NCI-H146 treated with DMSO at 0.1 percent for 48 hours (cell line): ENCODE results near the gene KIF26A.
"Not testable (repeated sequence)": the region's sequence is repeated elsewhere in the genome, so short reads cannot be mapped to it uniquely, and the experiment has no call there.

Source experiments
- DNase-seq: peaks from one replicate; lab custom pipeline; 2025; ENCODE audit not compliant: unreplicated experiment; lab: John Stamatoyannopoulos, UW

KIF26A gene

DNA sequence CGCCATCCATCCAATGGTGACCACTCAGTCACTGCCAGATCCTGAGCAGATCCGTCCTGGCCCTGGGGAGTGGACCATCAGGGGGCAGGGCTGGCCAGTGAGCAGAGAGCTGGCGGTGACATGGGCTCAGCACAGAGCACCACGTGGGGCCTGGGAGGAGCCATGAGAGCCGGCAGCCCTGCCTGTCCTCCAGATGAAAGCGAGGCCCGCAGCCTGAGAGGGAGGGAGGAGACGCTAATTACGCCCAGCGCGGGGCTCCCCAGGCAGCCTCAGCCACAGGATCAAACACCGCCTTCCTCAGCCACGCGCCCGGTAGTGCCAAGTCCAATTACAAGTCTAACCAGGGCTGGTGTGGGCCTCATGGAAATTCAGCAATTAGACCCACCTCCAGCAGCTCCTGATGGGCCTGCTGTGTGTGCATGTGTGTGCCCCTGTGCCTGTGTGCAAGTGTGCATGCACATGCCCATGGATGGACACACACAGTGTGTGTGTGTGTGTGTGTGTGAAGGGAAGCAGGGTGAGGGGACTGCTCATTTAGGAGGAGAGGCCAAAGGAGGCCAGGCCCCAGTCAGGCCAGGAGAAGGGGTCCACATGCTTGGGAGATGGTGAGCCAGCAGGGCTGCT is 68.0 kb downstream of the KIF26A start:
- no peak for DNase-seq

DNA sequence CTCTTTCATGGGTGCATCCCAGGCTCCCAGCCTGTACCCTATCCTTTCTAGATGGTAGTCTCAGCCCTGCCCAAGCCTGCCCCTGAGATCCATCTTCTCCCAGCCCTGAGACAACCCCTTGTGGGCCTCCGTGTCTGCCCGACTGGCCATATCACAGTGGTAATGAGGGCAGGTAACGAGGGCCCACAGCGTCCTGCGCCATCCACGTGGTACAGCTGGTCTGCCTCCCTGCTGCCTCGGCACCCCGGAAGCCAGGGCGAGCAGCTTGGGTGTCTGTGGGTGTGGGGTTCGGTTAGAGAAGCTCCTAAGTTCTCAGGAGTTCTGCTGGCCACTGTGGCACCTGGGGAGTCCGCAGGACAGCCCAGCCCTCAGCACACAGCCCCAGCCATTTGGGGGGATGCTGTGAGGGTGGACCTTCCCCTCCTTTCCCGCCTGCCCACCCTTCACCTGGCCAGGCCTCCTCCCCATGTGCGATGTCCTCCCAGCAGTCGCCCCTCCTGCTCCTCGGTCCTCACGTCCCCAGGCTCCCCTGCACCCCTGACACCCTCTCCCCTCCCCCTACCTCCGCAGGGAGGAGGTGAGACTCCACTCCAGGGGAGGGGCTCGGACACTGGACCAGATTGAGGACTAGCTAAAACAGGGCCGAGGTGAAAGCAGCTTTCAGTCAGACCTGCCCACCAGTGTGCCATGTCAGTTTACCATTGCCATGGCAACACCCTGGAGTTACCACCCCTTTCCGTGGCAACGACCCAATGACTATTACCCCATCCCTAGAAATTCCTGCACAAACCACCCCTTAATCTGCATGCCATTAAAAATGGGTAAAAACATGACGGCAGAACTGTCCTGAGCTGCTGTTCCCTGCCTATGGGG is 69.0 kb downstream of the KIF26A start:
- no peak for DNase-seq

- DNase-seq = not testable (repeated sequence)
These were observed 69.6 kb downstream of the KIF26A start for GRCh38 chr14:104208015-104208295.

- DNase-seq = not testable (repeated sequence)
These were observed 69.9 kb downstream of the KIF26A start for GRCh38 chr14:104208331-104208730.

DNA sequence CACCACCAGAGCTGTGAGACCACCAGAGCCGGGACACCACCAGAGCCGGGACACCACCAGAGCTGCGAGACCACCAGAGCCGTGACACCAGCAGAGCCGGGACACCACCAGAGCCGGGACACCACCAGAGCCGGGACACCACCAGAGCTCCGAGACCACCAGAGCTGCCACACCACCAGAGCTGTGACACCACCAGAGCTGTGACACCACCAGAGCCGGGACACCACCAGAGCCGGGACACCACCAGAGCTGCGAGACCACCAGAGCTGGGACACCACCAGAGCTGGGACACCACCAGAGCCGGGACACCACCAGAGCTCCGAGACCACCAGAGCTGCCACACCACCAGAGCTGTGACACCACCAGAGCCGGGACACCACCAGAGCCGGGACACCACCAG is 70.7 kb downstream of the KIF26A start:
- not testable (repeated sequence) for DNase-seq

- no peak for DNase-seq
These were observed 71.8 kb downstream of the KIF26A start for GRCh38 chr14:104209985-104210816.

DNA sequence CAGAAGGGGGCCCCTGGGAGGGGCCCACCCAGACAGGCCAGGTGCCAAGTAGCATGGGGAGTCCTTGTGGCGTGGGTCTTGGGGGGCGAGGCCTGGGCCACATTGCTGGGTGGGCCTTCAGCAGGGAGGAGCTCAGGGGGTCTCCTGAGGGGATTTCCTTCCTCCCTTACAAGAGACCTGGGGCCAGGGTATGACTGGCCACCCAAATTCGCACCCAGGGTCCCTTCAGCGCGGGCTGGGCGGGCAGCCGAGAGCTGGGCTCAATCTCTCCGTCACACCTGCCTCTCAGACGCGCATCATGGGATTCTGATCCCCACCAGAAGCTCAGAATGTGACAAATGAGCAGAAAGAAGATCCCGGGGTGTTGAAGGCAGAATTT is 72.4 kb downstream of the KIF26A start:
- DNase-seq = no peak

GRCh38 chr14:104211215-104211614 is 72.8 kb downstream of the KIF26A start:
- DNase-seq = no peak

DNA sequence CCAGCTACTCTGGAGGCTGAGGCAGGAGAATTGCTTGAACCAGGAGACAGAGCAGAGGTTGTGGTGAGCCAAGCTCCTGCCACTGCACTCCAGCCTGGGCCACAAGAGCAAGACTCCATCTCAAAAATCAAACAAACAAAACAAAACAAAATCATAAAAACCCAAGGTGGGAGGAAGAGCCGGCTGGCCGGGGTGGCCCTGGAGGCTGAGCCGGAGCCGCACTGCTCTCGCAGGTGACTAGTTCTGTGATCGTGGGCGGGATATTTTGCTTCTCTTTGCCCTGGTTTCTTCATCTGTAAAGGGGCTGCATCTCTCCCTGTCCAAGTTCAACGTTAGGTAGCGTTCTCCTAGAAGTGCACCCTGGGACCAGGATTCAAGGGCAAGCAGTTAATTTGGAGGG is 73.4 kb downstream of the KIF26A start:
- no peak for DNase-seq

DNA sequence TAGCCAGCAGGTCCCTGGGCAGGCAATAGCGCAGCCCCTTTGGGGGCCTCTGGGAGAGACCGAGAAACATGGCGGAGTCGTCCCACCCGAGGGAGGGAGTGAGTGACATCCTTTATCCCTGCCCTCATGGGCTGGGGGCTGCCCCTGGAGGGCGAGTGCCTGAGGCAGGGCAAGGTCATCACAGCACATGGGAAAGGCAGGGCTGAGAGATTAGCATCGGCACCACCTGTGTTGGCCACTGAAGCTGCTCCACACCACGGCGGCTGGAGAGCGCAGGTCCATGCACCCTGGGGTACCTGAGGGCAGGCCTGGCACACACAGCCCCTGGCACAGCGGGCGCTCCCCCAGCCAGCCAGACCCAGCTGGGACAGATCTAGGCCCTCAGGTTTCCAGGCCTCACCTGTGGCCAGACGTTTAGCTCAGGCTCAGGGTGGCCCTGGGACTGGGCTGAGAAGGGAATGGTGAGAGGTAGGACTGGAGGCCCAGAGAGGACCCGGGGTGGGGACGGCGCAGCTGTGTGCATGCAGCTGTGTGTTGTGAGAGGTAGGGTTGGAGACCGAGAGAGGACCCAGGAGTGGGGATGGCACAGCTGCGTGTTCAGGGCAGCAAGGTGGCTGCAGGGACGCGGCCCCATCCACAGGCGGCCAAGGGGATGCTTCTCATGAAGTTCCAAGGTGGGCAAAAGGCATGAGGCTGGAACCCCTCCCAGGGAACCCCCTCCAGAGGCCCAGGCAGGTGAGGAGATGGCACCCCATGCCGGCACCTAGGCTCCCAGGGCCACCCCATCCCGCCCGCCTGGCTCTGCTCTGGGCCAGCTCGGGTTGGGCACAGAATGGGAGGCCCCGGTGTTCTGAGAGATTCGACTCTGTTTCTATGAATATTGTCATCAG is 74.1 kb downstream of the KIF26A start:
- no peak for DNase-seq

DNA sequence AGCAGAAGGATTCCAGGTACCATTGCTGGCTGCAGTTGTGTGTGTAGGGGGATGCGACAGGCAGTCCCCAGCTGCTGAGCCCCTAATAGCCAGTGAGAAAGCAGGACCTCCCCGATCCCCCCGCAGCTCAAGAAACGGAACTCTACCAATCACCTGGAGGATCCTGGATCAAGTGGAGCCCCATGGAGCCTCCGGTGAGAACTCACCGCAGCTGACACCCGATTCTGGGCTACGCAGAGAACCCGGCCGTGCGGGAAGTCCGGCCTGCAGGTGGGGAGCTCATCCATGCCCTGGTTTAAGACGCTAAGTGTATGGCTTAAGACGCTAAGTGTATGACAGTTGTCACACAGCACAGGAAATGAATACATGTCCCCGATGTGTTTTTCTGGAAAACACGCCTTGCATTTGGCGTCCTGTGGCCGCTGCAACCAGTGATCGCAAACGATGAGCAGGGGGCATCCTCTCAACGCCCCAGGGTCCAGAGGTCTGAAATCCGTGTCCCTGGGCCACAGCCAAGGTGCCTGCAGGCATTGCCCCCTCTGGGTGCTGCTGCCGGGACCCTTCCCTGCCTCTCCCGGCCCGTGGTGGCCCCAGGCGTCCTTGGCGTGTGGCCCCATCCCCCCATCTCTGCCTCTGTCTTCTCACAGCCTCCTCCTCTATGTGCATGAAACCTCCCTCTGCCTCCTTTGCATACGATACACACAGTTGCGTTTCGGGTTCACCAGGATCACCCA is 75.1 kb downstream of the KIF26A start:
- DNase-seq = no peak

GRCh38 chr14:104214431-104215218 is 76.2 kb downstream of the KIF26A start:
- no peak for DNase-seq

DNA sequence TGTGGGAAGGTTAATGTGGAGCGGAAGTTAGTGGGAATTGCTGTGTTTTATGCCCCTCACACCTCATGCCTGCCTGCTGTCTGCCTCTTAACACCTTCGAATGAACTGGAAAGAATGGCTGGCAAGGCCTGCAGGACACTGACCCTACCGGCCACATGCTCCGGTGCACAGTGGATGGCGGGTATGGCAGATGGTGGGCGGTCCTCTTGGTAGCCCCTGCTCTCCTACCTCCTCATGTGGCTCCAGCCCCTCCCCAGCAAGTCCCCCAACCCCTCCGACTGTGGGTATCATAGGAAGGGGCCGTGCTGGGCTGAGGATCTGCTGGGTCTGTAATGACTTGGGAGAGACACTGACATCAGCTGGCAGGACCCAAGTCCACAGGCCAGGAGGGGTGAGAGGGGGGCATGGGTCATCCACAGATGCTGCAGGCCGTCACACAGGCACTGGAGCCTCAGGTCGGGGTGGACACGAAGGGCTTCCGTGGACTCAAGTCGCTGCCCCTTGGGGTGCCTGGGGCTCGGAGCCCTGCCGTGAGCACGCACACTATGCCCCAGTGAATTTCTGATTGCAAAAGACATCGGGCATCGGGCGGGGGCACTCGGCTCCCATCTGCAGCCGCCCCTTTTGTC is 77.4 kb downstream of the KIF26A start:
- no peak for DNase-seq

DNA sequence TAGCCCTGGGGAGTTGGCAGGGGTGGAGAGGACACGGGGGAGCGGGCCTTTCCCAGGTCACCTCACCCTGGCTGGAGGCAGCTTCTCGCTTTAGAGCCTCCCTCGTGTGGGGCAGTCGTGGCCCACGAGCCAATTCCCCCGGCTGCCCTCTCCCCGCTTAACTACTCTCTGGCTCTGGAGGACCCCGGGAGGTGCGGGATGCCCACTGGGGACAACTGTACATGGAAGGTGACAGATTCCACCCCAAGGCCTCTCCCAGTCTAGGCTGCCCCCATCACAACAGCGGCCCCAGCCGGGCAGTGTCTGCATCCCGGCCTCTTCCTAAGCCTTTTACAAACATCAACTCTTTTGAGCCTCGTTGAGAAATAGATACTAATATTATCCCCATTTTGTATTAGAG is 78.1 kb downstream of the KIF26A start:
- no peak for DNase-seq

DNA sequence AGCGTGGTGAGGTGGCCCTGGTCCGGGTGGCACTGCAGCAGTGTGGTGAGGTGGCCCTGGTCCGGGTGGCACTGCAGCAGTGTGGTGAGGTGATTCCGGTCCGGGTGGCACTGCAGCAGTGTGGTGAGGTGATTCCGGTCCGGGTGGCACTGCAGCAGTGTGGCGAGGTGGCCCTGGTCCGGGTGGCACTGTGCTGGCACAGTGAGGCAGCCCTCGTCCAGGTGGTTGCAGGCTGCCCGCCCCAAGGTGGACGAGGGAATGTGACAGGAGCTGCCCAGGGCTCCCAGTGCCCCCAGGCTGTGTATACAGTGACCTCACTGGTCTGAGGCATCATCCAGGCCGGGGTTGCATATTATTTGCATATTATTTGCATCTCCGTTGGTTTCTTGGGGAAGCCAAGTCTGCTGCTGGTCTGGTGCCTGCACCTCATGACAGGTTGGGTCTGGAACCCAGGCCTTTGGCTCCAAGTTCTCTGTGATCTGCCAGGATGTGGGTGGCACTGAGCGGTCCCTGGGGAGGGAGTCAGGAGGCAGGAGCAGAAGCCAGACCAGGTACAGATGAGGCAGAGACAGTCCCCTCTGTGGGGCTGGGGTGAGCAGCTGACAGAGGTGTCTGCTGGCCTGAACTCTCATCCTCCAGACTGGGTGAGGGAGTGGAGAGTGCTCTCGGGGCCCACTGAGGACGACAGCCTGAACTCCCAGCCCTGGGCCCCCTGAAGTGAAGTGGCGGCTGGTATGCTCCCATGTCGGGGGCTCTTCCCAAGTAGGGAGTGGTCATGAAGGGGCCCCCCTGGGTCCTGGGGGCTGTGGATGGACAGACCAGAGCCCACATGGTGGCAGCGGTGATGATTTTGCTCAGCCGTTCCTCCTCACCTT is 79.3 kb downstream of the KIF26A start:
- no peak for DNase-seq

GRCh38 chr14:104218361-104219180 is 80.2 kb downstream of the KIF26A start:
- no peak for DNase-seq

GRCh38 chr14:104219731-104220214 is 81.4 kb downstream of the KIF26A start:
- DNase-seq = no peak
